ENCODE data around the gene BOLA2B.
"Not testable (repeated sequence)": the region's sequence is repeated elsewhere in the genome, so short reads cannot be mapped to it uniquely, and the experiment has no call there.

- TF ChIP-seq CTCF (IDR thresholded peaks at IDR 0.05 in 2 of 3, conservative IDR thresholded peaks at IDR 0.05 in 1 of 3; ENCODE audit: insufficient read depth in 2 of 3, low read depth in 1 of 3, low read length in 3 of 3); ARID3B (CRISPR knock-in tag; IDR thresholded peaks at IDR 0.05; ENCODE audit: borderline replicate concordance); ZNF398 (CRISPR knock-in tag; IDR thresholded peaks at IDR 0.05); EP300 (IDR thresholded peaks at IDR 0.05; ENCODE audit: low read length); NFRKB (IDR thresholded peaks at IDR 0.05; ENCODE audit: low read depth); MECOM (CRISPR knock-in tag; IDR thresholded peaks at IDR 0.05); IRF2 (CRISPR knock-in tag; IDR thresholded peaks at IDR 0.05); RERE (CRISPR knock-in tag; IDR thresholded peaks at IDR 0.05; ENCODE audit: borderline replicate concordance); REST (IDR thresholded peaks at IDR 0.05; ENCODE audit: borderline replicate concordance); REST (CRISPR knock-in tag; IDR thresholded peaks at IDR 0.05; ENCODE audit: low read depth); USF1 (CRISPR knock-in tag; IDR thresholded peaks at IDR 0.05); CREB1 (IDR thresholded peaks at IDR 0.05); CREB1 (CRISPR knock-in tag; IDR thresholded peaks at IDR 0.05): not testable (repeated sequence)
Measured at GRCh38 chr16:30170145-30170544, 23.3 kb downstream of the BOLA2B start.
